ENCODE measurements around the gene NAALADL1.

DNA sequence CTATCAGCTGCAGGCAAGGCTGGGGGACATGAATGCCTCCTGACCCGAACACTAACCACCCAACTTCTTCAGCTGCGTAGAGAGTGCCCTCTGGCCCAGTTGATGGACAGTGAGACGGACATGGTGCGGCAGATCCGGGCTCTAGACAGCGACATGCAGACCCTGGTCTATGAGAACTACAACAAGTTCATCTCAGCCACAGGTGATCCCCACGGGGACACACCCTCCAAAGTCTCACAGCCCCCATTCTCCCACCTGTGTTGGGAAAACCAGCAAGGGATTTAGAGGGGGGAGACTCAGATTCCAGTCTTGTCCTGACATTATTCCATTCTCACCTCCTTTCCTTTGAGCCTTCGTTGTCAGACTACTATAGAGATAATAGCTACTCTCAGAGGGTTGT lies 38.6 kb upstream of the NAALADL1 start:
- TF ChIP-seq EP300 (IDR thresholded peaks at IDR 0.05) (no peak), CTCF (IDR thresholded peaks at IDR 0.05) (no peak), POLR2A (IDR thresholded peaks at IDR 0.05) (no peak)
